ENCODE results near the gene CACNB2.

GRCh38 chr10:18528292-18528691 is 388.1 kb downstream of the CACNB2 start:
- TF ChIP-seq POLR2AphosphoS5 (IDR thresholded peaks at IDR 0.05; ENCODE audit: low read depth, low read length): no peak
- no peak for TF ChIP-seq POLR2A (IDR thresholded peaks at IDR 0.05; ENCODE audit: low read depth, low read length)
- no peak for TF ChIP-seq TAF1 (IDR thresholded peaks at IDR 0.05; ENCODE audit: borderline replicate concordance, low read depth, low read length)
